CD4-positive, alpha-beta T cell (primary cell): ENCODE measurements around the gene PCDHA5. TPM values are rescaled to one million over a fixed set of nuclear protein-coding genes. Genes with fewer than 3 reads are reported as not detected.
"Not testable (repeated sequence)": the region's sequence is repeated elsewhere in the genome, so short reads cannot be mapped to it uniquely, and the experiment has no call there.

Source experiments
- ATAC-seq: fragments of 200-7000 bp; cut with Tn5 transposase; one replicate; pipeline ENCODE4 v1.10.0; 2022; ENCODE audit warnings: mild to moderate bottlenecking; ENCODE audit not compliant: poor library complexity
- CTCF ChIA-PET: fragments of 350-600 bp; sonication (Branson Sonifier 250); formaldehyde crosslinking; loops from one replicate; lab custom pipeline; 2021; ENCODE audit warnings: antibody characterized with exemption, inconsistent platforms; lab: Charles Lee
- POLR2A ChIA-PET: fragments of 350-600 bp; sonication (Branson Sonifier 250); formaldehyde crosslinking; loops from one replicate; lab custom pipeline; 2021; ENCODE audit warnings: antibody characterized with exemption, inconsistent platforms; lab: Charles Lee
- DNase-seq, 14 experiments: peaks; one replicate each; pipeline ENCODE4 v3.0.0-alpha.2; 2013 to 2020; ENCODE audit warnings: mixed read lengths in 2 of 14
- H3K27ac ChIP-seq, 2 donors: one replicate each; pipeline versions ENCODE4 v1.5.1 to v1.7.0; 2013; ENCODE audit warnings: low read length in 2 of 2, low read depth in 1 of 2, mild to moderate bottlenecking in 1 of 2
- H3K27me3 ChIP-seq, 2 experiments: 1 replicate in 1 of 2; 2 replicates in 1 of 2; pipeline versions ENCODE4 v1.6.1 to v1.7.0; 2013; ENCODE audit warnings: low read length in 2 of 2, control low read depth in 1 of 2, mild to moderate bottlenecking in 1 of 2, moderate library complexity in 1 of 2; ENCODE audit not compliant: insufficient read depth in 2 of 2, control insufficient read depth in 1 of 2
- H3K36me3 ChIP-seq: one replicate; pipeline ENCODE4 v1.6.1; 2013; ENCODE audit warnings: low read length, control low read depth; ENCODE audit not compliant: insufficient read depth
- H3K4me1 ChIP-seq: one replicate; pipeline ENCODE4 v1.6.1; 2013; ENCODE audit warnings: low read length, control low read depth; ENCODE audit not compliant: insufficient read depth
- H3K4me3 ChIP-seq: one replicate; pipeline ENCODE4 v1.5.1; 2013; ENCODE audit warnings: mild to moderate bottlenecking, low read length, moderate library complexity
- H3K9me3 ChIP-seq, 2 experiments: 1 replicate in 1 of 2; 2 replicates in 1 of 2; pipeline versions ENCODE4 v1.6.1 to v1.7.0; 2013; ENCODE audit warnings: low read length in 2 of 2, mild to moderate bottlenecking in 2 of 2, control low read depth in 1 of 2, moderate library complexity in 1 of 2; ENCODE audit not compliant: control insufficient read depth in 1 of 2, insufficient read depth in 1 of 2
- H3K27ac Mint-ChIP-seq: one replicate; pipeline ENCODE4 v1.8.0; 2020; ENCODE audit warnings: mixed read lengths
- H3K27me3 Mint-ChIP-seq: one replicate; pipeline ENCODE4 v1.8.0; 2021; ENCODE audit warnings: mixed read lengths
- H3K36me3 Mint-ChIP-seq: one replicate; pipeline ENCODE4 v1.8.0; 2021; ENCODE audit warnings: low read depth, mixed read lengths
- H3K4me1 Mint-ChIP-seq: one replicate; pipeline ENCODE4 v1.8.0; 2021; ENCODE audit warnings: low read depth, mixed read lengths
- H3K4me3 Mint-ChIP-seq: one replicate; pipeline ENCODE4 v1.8.0; 2020; ENCODE audit warnings: mild to moderate bottlenecking, mixed read lengths
- H3K9me3 Mint-ChIP-seq: one replicate; pipeline ENCODE4 v1.8.0; 2020; ENCODE audit warnings: mixed read lengths
- CTCF ChIP-seq: fragments of 200-600 bp; IDR thresholded peaks from one replicate; pipeline ENCODE4 v1.8.0; 2022; ENCODE audit warnings: antibody characterized with exemption, mild to moderate bottlenecking
- intact Hi-C, 2 experiments: fragments of 100-400 bp; cut with DNase I in 1 of 2; cut with micrococcal nuclease in 1 of 2; formaldehyde crosslinking; loops; one replicate each; pipeline versions ENCODE4 v1.15.1 to v1.9.0; 2023 to 2025; cut with DNase I, micrococcal nuclease
- polyA plus RNA-seq, 2 donors: library from polyadenylated mRNA; unstranded; fragments of 120-200 nt; gene quantifications; one replicate each; pipeline ENCODE4 v1.2.1, GENCODE V29; 2013
- total RNA-seq, 174 experiments: library from RNA in 2 of 174; stranded (reverse) in 2 of 174; gene quantifications; one replicate each; pipeline ENCODE4 v1.2.3 and lab custom pipeline; 2021 to 2026

Gene PCDHA5
- total RNA-seq (not detected), total RNA-seq (lab: John Stamatoyannopoulos, UW) (0 to 0.34 (median 0) reads per million in 172 experiments)
- not detected for polyA plus RNA-seq (2013, experiment 1 of 2)
- not detected for polyA plus RNA-seq (2013, experiment 2 of 2)

GRCh38 chr5:140821375-140822280 lies at the start of gene PCDHA5:
PCDHA5 (plus strand) TSS chr5:140821613.
- Mint-ChIP-seq H3K4me3 (no peak within 1 kb of the TSS), H3K27me3 (peaks cover 42% of the 10 kb centered on the region), H3K36me3 (peaks cover 4% of the 10 kb centered on the region), H3K27ac (no peak within 1 kb of the TSS), H3K9me3 (peaks cover 6% of the 10 kb centered on the region), H3K4me1 (no peaks in the 10 kb centered on the region)
- CTCF ChIA-PET, result no interaction called here
- POLR2A ChIA-PET, result no interaction called here
- no peak for DNase-seq
- Histone ChIP-seq H3K36me3 (no peaks in the 10 kb centered on the region), H3K9me3 (peaks cover 12 to 26% of the 10 kb centered on the region in 2 experiments), H3K4me1 (no peaks in the 10 kb centered on the region), H3K27ac (no peak within 1 kb of the TSS), H3K27me3 (peaks cover 10 to 16% of the 10 kb centered on the region in 2 experiments), H3K4me3 (no peak within 1 kb of the TSS)
- intact Hi-C loops, result no loop called here
- ATAC-seq, result no peak
- TF ChIP-seq CTCF, result no peak

- ATAC-seq, result no peak
- no peak overlapping the region for H3K4me3 Mint-ChIP-seq
- ChIA-PET CTCF (no interaction called here), POLR2A (no interaction called here)
- Histone ChIP-seq H3K27me3 (peaks cover 3 to 5% of the 10 kb centered on the region in 2 experiments), H3K9me3 (peaks cover 36 to 84% of the 10 kb centered on the region in 2 experiments), H3K36me3 (no peaks in the 10 kb centered on the region), H3K4me3 (no peak overlapping the region), H3K27ac (no peak overlapping the region), H3K4me1 (no peaks in the 10 kb centered on the region)
- peaks cover 24% of the 10 kb centered on the region for H3K9me3 Mint-ChIP-seq
- no peak for TF ChIP-seq CTCF
- intact Hi-C loops, result no loop called here
- H3K27ac Mint-ChIP-seq, result no peak overlapping the region
- peaks cover 45% of the 10 kb centered on the region for H3K36me3 Mint-ChIP-seq
- peaks cover 37% of the 10 kb centered on the region for H3K27me3 Mint-ChIP-seq
- no peak for DNase-seq
- H3K4me1 Mint-ChIP-seq, result no peaks in the 10 kb centered on the region
These were observed 40.9 kb upstream of the PCDHA5 start for GRCh38 chr5:140780512-140780911.

GRCh38 chr5:140785905-140786686 lies 35.3 kb upstream of the PCDHA5 start, which contains the start of gene PCDHA1:
PCDHA1 (plus strand) TSS chr5:140786140.
- peaks cover 21% of the 10 kb centered on the region in 2 experiments for H3K27me3 ChIP-seq
- Mint-ChIP-seq H3K27me3 (peaks cover 72% of the 10 kb centered on the region), H3K4me3 (no peak within 1 kb of the TSS), H3K9me3 (peaks cover 25% of the 10 kb centered on the region), H3K4me1 (no peaks in the 10 kb centered on the region), H3K27ac (no peak within 1 kb of the TSS), H3K36me3 (peaks cover 40% of the 10 kb centered on the region)
- no peaks in the 10 kb centered on the region for H3K36me3 ChIP-seq
- CTCF ChIA-PET, result no interaction called here
- ATAC-seq (no peak), DNase-seq (no peak)
- H3K27ac ChIP-seq, result no peak within 1 kb of the TSS
- no peaks in the 10 kb centered on the region for H3K4me1 ChIP-seq
- H3K4me3 ChIP-seq, result no peak within 1 kb of the TSS
- TF ChIP-seq CTCF, result no peak
- H3K9me3 ChIP-seq, result peaks cover 47 to 90% of the 10 kb centered on the region in 2 experiments
- intact Hi-C loops, result no loop called here
- POLR2A ChIA-PET, result no interaction called here

GRCh38 chr5:140787422-140787821 lies 34.0 kb upstream of the PCDHA5 start:
- H3K27ac ChIP-seq, POLR2A ChIA-PET, H3K36me3 ChIP-seq, H3K4me1 ChIP-seq, intact Hi-C loops, DNase-seq, H3K4me3 Mint-ChIP-seq, ATAC-seq, CTCF ChIA-PET, H3K4me1 Mint-ChIP-seq, H3K27ac Mint-ChIP-seq, H3K4me3 ChIP-seq: not testable (repeated sequence)
- peaks cover 42 to 77% of the 10 kb centered on the region in 2 experiments for H3K9me3 ChIP-seq
- Mint-ChIP-seq H3K9me3 (peaks cover 22% of the 10 kb centered on the region), H3K36me3 (peaks cover 43% of the 10 kb centered on the region), H3K27me3 (peaks cover 76% of the 10 kb centered on the region)
- peaks cover 21% of the 10 kb centered on the region in 2 experiments for H3K27me3 ChIP-seq
